GM21717 (cell line): Measurements from ENCODE around the gene CA12.

Experiments used
- ATAC-seq: cut with Tn5 transposase; IDR thresholded peaks from one replicate; pipeline ENCODE4 v1.9.1; 2021; ENCODE audit warnings: mild to moderate bottlenecking, moderate library complexity; ENCODE audit not compliant: unreplicated experiment

CA12 gene

DNA sequence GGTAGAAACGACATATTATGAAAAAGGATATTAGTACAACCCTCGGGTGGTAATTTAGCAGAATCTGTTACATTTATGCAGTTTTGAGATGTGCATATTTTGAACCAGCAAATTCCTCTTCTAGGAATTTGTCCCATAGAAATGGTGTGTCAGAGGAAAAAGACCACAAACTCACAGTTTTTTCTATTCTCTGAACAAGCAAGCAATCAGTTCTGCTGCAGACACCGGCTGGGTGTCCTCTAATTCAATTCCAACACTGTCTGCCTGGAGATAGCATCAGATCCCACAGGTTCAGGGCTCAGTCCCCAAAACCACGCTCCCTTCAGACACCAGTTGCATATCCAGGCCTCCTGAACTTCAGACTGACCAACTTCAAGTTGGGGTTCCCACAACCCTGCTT, 67.8 kb downstream of the CA12 start:
- ATAC-seq = no peak

DNA sequence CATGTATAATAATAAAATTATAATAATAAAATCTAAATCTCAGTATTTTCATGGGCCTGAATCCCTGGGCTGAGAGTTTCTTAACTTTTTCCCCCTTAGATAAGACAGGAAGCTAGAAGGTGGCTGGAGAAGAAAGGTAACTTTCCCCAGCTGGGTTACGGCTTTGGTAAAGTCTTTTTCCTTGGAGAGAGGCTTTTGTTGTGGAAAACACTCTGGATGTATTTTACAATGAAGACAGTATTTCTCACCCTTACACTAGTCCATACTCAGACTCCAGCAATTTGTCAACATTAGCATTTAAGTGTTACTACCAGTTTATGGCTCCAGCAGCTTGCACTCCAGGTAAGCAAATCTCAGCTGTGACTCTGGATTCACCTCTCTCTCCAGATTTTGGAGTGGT, 69.4 kb downstream of the CA12 start:
- ATAC-seq = no peak

GRCh38 chr15:63310646-63311045, 71.0 kb downstream of the CA12 start:
- ATAC-seq = no peak

- ATAC-seq = no peak
Measured at GRCh38 chr15:63308947-63309346, 72.7 kb downstream of the CA12 start.

- ATAC-seq = no peak
Measured at GRCh38 chr15:63308491-63308890, 73.2 kb downstream of the CA12 start.

GRCh38 chr15:63306492-63307073, 75.1 kb downstream of the CA12 start:
- ATAC-seq = no peak

GRCh38 chr15:63305260-63305659, 76.4 kb downstream of the CA12 start:
- ATAC-seq = no peak

- ATAC-seq = no peak
Measured at GRCh38 chr15:63301088-63301487, 80.6 kb downstream of the CA12 start.

DNA sequence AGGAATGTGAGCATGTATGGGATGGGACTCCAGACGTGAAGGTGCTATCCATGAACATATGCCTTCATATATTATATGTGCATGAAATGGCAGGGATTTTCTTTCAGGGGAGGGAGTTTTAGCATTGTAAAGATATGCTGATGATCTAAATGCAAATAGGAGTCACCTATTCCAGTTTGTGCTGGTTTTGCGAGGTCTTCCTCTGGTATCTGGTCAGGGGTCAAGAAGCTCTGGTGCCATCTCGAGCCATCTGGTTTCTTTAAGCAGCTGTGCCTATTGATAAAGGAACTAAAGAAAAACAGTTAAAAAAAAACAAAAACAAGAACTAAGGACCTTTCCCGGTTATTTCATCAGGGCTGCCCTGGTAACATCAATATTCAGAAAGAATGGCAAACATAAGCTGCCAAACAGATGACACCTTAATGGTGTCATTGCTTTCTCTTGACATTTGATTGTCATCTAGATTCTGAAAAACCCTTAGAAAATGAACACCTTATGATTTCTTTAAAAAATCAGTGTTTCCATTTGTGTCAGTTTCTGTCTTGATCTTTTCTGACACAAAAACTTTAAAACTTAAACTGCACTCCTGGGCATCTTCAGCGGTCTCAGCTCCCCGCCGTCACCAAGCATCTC, 81.6 kb downstream of the CA12 start:
- ATAC-seq = no peak

- no peak for ATAC-seq
Measured at GRCh38 chr15:63296195-63296594, 85.5 kb downstream of the CA12 start.

- ATAC-seq = no peak
Measured at GRCh38 chr15:63295341-63295740, 86.3 kb downstream of the CA12 start.

DNA sequence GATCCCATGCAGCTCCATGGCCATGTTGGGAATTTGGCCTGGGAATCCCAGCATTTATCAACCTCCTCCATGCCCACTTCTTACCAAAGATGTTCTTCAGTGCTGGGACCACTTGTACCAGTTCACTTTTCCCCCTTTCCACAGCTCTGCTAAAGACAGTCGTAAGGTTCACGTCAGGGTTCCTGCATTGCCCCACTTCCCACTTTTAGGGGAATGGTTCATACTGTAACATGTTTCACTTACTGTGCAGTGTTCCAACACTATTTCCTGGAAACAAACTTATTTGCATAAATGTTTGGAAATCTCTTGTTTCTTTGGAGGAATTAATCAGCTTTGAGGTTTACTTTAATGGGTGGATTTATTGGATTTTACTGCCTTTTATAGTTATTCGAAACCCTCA, 87.3 kb downstream of the CA12 start:
- no peak for ATAC-seq

DNA sequence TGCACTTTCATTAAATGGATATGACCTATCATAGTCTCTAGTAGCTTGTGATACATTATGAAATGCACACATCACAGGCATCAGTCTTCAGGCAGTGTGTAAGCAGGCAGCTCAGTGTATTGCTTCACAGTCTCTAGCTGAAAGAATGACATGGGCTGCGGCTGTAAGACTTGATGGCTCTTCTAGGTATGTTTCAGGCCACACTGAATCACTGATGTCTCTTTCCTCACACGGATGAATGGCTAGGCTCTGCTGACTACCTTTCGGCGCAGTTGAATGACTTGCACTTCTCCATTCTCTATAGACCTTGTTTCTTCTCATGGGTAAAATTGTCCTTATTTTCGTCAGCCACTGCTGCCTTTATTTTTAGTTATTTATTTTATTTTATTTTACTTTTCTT, 88.9 kb downstream of the CA12 start:
- peak; percentile 52 for ATAC-seq

- no peak for ATAC-seq
Measured at GRCh38 chr15:63292241-63292640, 89.4 kb downstream of the CA12 start.

DNA sequence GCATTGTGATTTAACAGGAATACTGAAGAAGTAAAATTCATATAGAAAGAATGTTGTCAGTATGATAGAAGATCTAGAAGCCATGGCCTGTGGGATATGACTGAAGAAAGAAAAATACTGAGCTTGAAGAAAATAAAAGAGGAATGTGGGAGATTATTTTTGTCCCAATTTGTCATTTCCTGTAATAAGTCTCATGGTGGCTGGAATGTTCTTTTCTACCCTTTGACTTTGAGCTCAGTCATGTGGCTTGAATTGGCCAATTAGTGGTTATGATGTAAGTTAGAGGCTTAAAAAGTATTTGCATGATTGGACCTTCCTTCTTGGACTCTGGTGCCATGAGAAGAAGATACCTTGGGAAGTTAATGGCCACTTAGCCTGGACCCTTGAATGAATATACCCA, 90.1 kb downstream of the CA12 start:
- ATAC-seq = no peak

- ATAC-seq = no peak
Measured at GRCh38 chr15:63288778-63289378, 92.8 kb downstream of the CA12 start.

DNA sequence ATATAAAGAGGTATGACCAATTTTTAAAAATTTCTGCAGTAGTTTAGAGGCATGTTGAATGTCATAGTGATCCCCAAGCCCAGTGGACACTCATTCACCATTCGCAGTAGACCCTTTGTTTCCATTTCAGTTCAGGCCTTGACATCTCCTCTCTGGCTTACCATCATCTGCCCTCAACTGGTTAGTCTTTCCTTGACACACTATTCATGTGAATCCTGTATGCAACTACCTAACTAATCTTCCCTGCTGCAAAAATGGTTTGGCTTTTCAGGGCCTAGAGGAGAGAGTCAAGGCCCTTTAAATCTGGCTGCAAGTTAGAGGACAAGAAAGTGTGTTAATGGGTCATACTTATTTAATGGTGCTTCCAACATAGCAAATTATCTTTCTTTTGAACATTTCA, 93.3 kb downstream of the CA12 start:
- no peak for ATAC-seq

- ATAC-seq = no peak
Measured at GRCh38 chr15:63287109-63287508, 94.5 kb downstream of the CA12 start.

GRCh38 chr15:63284335-63284734, 97.3 kb downstream of the CA12 start:
- no peak for ATAC-seq

- no peak for ATAC-seq
Measured at GRCh38 chr15:63283126-63283525, 98.5 kb downstream of the CA12 start.

- ATAC-seq = no peak
Measured at GRCh38 chr15:63277893-63278456, 103.7 kb downstream of the CA12 start.
